Measurements from ENCODE around the gene MPL. TPM values are rescaled to one million over a fixed set of nuclear protein-coding genes. Genes with fewer than 3 reads are reported as not detected.

The MPL gene
- total and polyA plus RNA-seq, 4 donors, result 0.03 to 1.0 TPM; not detected in 2

DNA sequence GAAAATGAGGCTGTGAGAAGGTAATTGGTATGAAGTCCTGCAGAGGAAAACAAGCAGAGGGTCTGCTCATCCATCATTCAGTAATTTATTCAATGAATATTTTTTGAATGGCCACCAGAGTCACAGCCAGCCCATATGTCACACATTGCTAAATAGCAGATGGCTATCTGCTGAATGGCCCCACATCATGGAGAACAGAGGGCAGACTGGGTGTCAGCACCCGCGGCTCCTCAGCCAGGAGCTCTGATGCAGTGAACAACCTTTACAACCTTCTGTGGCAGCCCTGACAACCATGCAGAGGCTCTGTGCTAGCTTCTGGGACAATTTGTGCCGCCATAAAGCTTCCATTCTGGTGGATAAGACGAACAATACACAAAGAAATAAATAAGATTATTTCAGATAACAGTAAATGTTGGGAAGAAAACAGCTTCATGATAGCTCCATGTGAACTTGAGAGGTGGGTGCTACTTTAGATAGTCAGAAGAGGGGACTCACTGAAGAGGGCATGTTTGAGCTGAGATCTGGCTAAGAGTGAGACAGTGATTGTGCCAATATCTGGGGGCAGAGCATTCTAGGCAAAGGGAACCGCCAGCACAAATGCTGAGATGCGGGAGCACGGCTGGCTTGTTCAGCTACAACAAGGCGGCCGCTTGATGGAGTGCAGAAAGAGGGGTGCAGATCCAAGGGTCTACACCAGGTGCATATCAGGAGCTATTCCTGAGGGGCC, 49.4 kb upstream of the MPL start (continued):
- TF ChIP-seq HNF4G (IDR thresholded peaks at IDR 0.05) (no peak), EGR1 (IDR thresholded peaks at IDR 0.05; ENCODE audit: low read depth in 2 of 2) (no peak)
- TF ChIP-seq, protein P1, sequence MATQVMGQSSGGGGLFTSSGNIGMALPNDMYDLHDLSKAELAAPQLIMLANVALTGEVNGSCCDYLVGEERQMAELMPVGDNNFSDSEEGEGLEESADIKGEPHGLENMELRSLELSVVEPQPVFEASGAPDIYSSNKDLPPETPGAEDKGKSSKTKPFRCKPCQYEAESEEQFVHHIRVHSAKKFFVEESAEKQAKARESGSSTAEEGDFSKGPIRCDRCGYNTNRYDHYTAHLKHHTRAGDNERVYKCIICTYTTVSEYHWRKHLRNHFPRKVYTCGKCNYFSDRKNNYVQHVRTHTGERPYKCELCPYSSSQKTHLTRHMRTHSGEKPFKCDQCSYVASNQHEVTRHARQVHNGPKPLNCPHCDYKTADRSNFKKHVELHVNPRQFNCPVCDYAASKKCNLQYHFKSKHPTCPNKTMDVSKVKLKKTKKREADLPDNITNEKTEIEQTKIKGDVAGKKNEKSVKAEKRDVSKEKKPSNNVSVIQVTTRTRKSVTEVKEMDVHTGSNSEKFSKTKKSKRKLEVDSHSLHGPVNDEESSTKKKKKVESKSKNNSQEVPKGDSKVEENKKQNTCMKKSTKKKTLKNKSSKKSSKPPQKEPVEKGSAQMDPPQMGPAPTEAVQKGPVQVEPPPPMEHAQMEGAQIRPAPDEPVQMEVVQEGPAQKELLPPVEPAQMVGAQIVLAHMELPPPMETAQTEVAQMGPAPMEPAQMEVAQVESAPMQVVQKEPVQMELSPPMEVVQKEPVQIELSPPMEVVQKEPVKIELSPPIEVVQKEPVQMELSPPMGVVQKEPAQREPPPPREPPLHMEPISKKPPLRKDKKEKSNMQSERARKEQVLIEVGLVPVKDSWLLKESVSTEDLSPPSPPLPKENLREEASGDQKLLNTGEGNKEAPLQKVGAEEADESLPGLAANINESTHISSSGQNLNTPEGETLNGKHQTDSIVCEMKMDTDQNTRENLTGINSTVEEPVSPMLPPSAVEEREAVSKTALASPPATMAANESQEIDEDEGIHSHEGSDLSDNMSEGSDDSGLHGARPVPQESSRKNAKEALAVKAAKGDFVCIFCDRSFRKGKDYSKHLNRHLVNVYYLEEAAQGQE (IDR thresholded peaks at IDR 0.05), result no peak

DNA sequence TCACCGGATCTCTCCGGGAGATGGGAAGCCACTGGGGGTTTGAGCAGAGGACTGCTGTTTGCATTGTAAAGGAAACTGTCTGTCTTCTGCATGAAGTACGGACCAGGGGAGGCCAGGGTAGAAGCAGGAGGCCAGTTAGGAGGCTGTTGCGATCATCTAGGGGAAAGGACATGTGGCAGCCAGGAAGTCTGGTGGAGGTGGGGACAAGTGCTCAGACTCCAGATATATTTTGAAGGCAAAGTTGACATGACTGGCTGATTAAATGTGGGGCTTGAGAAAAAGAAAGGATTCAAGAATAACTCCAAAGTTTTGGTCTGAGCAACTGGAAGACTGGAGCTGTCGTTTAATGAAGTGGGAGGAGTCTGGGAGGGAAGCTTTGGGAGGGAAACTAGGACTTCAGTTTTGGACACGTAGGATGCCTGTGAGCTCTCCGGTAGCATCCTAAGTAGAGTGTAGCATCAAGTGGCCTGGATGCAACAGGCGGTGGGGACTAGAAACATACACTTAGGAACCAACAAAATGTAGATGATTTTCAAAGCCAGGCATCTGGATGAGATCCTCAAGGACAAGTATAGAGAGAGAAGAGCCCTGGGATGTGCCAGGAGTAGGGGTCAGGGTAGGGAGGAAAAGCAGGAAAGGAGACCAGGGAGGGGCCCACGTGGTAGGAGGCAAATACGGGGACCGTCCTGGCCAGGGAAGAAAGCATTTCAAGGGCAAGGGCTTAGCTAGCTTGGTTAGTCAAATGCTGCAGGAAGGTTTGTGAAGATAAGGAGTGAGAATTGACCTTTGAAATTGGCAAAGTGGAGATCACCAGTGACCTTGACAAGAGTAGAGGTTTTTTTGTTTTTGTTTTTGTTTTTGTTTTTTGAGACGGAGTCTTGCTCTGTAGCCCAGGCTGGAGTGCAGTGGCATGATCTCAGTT, 48.6 kb upstream of the MPL start:
- WGBS, result 79% methylated on average over 12 of the region's 12 CpGs
- H3K4me1 ChIP-seq (ENCODE audit: control insufficient read depth in 4 of 4, insufficient read depth in 4 of 4, low read length in 3 of 4), result peaks cover 5 to 17% (median 9%) of the 10 kb centered on the region in 4 donors
- no peak for DNase-seq (ENCODE audit: low spot score)

DNA sequence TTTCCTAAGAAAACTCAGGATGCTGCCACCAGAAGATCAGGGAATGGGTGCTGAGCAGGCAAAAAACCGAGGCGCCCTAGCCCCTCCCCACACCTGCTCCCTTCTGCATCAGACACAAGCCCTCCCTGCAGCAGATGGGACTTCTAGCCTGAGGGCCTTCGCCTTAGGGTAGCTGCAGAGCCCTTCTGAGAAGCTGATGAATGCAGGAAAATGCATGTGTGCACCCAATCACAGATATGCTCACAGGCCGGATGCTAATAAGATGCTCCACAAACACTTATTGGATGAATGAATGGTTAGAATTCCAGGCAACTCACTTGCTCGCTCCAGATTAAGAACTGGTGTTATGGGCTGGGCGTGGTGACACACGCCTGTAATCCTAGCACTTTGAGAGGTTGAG, 45.4 kb upstream of the MPL start:
- WGBS, result 84% methylated on average over 7 of the region's 7 CpGs
- H3K27me3 ChIP-seq (ENCODE audit: control insufficient read depth in 4 of 4, insufficient read depth in 4 of 4, low read length in 3 of 4), result no peaks in the 10 kb centered on the region
- no peak overlapping the region for H3K4me3 ChIP-seq (ENCODE audit: low read depth in 1 of 3, low read length in 3 of 3)
- no peak overlapping the region for H3K9ac ChIP-seq (ENCODE audit: low read depth in 1 of 2, low read length in 2 of 2)
- peaks cover 0 to 18% (median 6%) of the 10 kb centered on the region in 4 donors for H3K4me1 ChIP-seq (ENCODE audit: control insufficient read depth in 4 of 4, insufficient read depth in 4 of 4, low read length in 3 of 4)
- H3K9me3 ChIP-seq (ENCODE audit: control insufficient read depth in 4 of 4, low read length in 3 of 4), result no peaks in the 10 kb centered on the region
- H3K36me3 ChIP-seq (ENCODE audit: control insufficient read depth in 4 of 4, insufficient read depth in 3 of 4, low read depth in 1 of 4, low read length in 3 of 4), result no peaks in the 10 kb centered on the region
- H3K27ac ChIP-seq (ENCODE audit: low read depth in 1 of 2, low read length in 2 of 2), result no peak overlapping the region
- no peak for DNase-seq (ENCODE audit: low spot score)
- TF ChIP-seq, protein P2, sequence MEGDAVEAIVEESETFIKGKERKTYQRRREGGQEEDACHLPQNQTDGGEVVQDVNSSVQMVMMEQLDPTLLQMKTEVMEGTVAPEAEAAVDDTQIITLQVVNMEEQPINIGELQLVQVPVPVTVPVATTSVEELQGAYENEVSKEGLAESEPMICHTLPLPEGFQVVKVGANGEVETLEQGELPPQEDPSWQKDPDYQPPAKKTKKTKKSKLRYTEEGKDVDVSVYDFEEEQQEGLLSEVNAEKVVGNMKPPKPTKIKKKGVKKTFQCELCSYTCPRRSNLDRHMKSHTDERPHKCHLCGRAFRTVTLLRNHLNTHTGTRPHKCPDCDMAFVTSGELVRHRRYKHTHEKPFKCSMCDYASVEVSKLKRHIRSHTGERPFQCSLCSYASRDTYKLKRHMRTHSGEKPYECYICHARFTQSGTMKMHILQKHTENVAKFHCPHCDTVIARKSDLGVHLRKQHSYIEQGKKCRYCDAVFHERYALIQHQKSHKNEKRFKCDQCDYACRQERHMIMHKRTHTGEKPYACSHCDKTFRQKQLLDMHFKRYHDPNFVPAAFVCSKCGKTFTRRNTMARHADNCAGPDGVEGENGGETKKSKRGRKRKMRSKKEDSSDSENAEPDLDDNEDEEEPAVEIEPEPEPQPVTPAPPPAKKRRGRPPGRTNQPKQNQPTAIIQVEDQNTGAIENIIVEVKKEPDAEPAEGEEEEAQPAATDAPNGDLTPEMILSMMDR (IDR thresholded peaks at IDR 0.05; ENCODE audit: low read depth, low read length, missing input control), result no peak
- no peak for TF ChIP-seq NR2F2 (IDR thresholded peaks at IDR 0.05)
- no peak for TF ChIP-seq RXRA (IDR thresholded peaks at IDR 0.05)
- TF ChIP-seq, protein P1 (IDR thresholded peaks at IDR 0.05), result no peak
- TF ChIP-seq YY1 (IDR thresholded peaks at IDR 0.05), result no peak
- no peak for TF ChIP-seq HNF4A (conservative IDR thresholded peaks at IDR 0.05)
- TF ChIP-seq, protein P3, sequence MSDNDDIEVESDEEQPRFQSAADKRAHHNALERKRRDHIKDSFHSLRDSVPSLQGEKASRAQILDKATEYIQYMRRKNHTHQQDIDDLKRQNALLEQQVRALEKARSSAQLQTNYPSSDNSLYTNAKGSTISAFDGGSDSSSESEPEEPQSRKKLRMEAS (IDR thresholded peaks at IDR 0.05), result no peak

More for the DNA sequence above, 48.6 kb upstream of the MPL start:
- H3K27ac ChIP-seq (ENCODE audit: low read depth in 1 of 2, low read length in 2 of 2), result no peak overlapping the region
- H3K4me3 ChIP-seq (ENCODE audit: low read depth in 1 of 3, low read length in 3 of 3), result no peak overlapping the region
- H3K9me3 ChIP-seq (ENCODE audit: control insufficient read depth in 4 of 4, low read length in 3 of 4), result no peaks in the 10 kb centered on the region
- H3K36me3 ChIP-seq (ENCODE audit: control insufficient read depth in 4 of 4, insufficient read depth in 3 of 4, low read depth in 1 of 4, low read length in 3 of 4), result no peaks in the 10 kb centered on the region
- TF ChIP-seq, protein P1 (IDR thresholded peaks at IDR 0.05), result no peak
- no peak for TF ChIP-seq RAD21 (IDR thresholded peaks at IDR 0.05)
- TF ChIP-seq, protein P4, sequence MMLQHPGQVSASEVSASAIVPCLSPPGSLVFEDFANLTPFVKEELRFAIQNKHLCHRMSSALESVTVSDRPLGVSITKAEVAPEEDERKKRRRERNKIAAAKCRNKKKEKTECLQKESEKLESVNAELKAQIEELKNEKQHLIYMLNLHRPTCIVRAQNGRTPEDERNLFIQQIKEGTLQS (IDR thresholded peaks at IDR 0.05), result no peak
- no peak for TF ChIP-seq YY1 (IDR thresholded peaks at IDR 0.05)
- no peak for TF ChIP-seq JUND (IDR thresholded peaks at IDR 0.05)
- H3K27me3 ChIP-seq (ENCODE audit: control insufficient read depth in 4 of 4, insufficient read depth in 4 of 4, low read length in 3 of 4), result no peaks in the 10 kb centered on the region
- H3K9ac ChIP-seq (ENCODE audit: low read depth in 1 of 2, low read length in 2 of 2), result no peak overlapping the region
